ENCODE data around the gene GRAMD1B. TPM values are rescaled to one million over a fixed set of nuclear protein-coding genes. Genes with fewer than 3 reads are reported as not detected.

The GRAMD1B gene
- total and polyA plus RNA-seq, 2 donors (not counting 1 experiment from before 2014, with no cell fraction given): 0.58 to 11.6 TPM

- Histone ChIP-seq H3K4me1 (ENCODE audit: control insufficient read depth in 2 of 2, insufficient read depth in 2 of 2, low read length in 2 of 2) (no peaks in the 10 kb centered on the region), H3K27me3 (replicated peaks in 1 of 4; ENCODE audit: control extremely low read depth in 1 of 4, control insufficient read depth in 3 of 4, insufficient read depth in 4 of 4, low read length in 3 of 4) (no peaks in the 10 kb centered on the region), H4K20me1 (ENCODE audit: control insufficient read depth, insufficient read depth, low read length, poor library complexity, severe bottlenecking) (no peaks in the 10 kb centered on the region), H3K9ac (ENCODE audit: low read length) (no peak overlapping the region), H3K36me3 (replicated peaks in 1 of 2; ENCODE audit: control extremely low read depth in 1 of 2, control insufficient read depth in 1 of 2, extremely low read depth in 1 of 2, insufficient read depth in 2 of 2, low read length in 1 of 2) (no peaks in the 10 kb centered on the region), H3K4me2 (replicated peaks; ENCODE audit: low read depth, low read length, poor library complexity, severe bottlenecking) (no peak overlapping the region), H2AFZ (ENCODE audit: insufficient read depth, low read depth, low read length, poor library complexity, severe bottlenecking) (no peak overlapping the region), H3K9me3 (ENCODE audit: control extremely low read depth in 1 of 3, control insufficient read depth in 2 of 3, insufficient read depth in 1 of 3, low read length in 2 of 3) (no peaks in the 10 kb centered on the region), H3K27ac (ENCODE audit: low read length in 2 of 2) (no peak overlapping the region), H3K4me3 (ENCODE audit: control extremely low read depth in 1 of 5, extremely low read depth in 1 of 5, insufficient read depth in 1 of 5, low read depth in 2 of 5, low read length in 4 of 5) (no peak overlapping the region), H3K79me2 (ENCODE audit: control insufficient read depth, insufficient read depth, low read length) (no peaks in the 10 kb centered on the region)
- TF ChIP-seq, protein P1, sequence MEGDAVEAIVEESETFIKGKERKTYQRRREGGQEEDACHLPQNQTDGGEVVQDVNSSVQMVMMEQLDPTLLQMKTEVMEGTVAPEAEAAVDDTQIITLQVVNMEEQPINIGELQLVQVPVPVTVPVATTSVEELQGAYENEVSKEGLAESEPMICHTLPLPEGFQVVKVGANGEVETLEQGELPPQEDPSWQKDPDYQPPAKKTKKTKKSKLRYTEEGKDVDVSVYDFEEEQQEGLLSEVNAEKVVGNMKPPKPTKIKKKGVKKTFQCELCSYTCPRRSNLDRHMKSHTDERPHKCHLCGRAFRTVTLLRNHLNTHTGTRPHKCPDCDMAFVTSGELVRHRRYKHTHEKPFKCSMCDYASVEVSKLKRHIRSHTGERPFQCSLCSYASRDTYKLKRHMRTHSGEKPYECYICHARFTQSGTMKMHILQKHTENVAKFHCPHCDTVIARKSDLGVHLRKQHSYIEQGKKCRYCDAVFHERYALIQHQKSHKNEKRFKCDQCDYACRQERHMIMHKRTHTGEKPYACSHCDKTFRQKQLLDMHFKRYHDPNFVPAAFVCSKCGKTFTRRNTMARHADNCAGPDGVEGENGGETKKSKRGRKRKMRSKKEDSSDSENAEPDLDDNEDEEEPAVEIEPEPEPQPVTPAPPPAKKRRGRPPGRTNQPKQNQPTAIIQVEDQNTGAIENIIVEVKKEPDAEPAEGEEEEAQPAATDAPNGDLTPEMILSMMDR (IDR thresholded peaks at IDR 0.05): no peak
- no peak for TF ChIP-seq EZH2 (IDR thresholded peaks at IDR 0.05; ENCODE audit: borderline replicate concordance, insufficient read depth, low read depth, low read length, poor library complexity, severe bottlenecking)
- WGBS (ENCODE audit: insufficient coverage): 49% methylated on average over 2 of the region's 4 CpGs
- no peak for ATAC-seq (ENCODE audit: low read depth)
- Mint-ChIP-seq H3K9me3 (ENCODE audit: insufficient read depth) (no peaks in the 10 kb centered on the region), H3K4me1 (peaks cover 5% of the 10 kb centered on the region), H3K4me3 (no peak overlapping the region), H3K27me3 (no peaks in the 10 kb centered on the region), H3K27ac (no peak overlapping the region)
- ChIA-PET CTCF (interaction anchor here (1.0 kb wide), 1 partner anchor 15 kb away, joined by 3 read pairs; no protein-coding TSS in a partner anchor), POLR2A (no interaction called here)
- intact Hi-C loops (cut with micrococcal nuclease): no loop called here
- no peak for DNase-seq
These were observed 107.7 kb downstream of the GRAMD1B start for GRCh38 chr11:123537726-123538125.

- Histone ChIP-seq H3K27ac (ENCODE audit: low read length in 2 of 2) (no peak overlapping the region), H3K4me2 (replicated peaks; ENCODE audit: low read depth, low read length, poor library complexity, severe bottlenecking) (no peak overlapping the region), H3K27me3 (replicated peaks in 1 of 4; ENCODE audit: control extremely low read depth in 1 of 4, control insufficient read depth in 3 of 4, insufficient read depth in 4 of 4, low read length in 3 of 4) (no peaks in the 10 kb centered on the region), H3K4me1 (ENCODE audit: control insufficient read depth in 2 of 2, insufficient read depth in 2 of 2, low read length in 2 of 2) (peaks cover 0 to 19% of the 10 kb centered on the region in 2 donors), H2AFZ (ENCODE audit: insufficient read depth, low read depth, low read length, poor library complexity, severe bottlenecking) (no peak overlapping the region), H3K9me3 (ENCODE audit: control extremely low read depth in 1 of 3, control insufficient read depth in 2 of 3, insufficient read depth in 1 of 3, low read length in 2 of 3) (no peaks in the 10 kb centered on the region), H3K79me2 (ENCODE audit: control insufficient read depth, insufficient read depth, low read length) (no peaks in the 10 kb centered on the region), H3K9ac (ENCODE audit: low read length) (no peak overlapping the region), H4K20me1 (ENCODE audit: control insufficient read depth, insufficient read depth, low read length, poor library complexity, severe bottlenecking) (no peaks in the 10 kb centered on the region), H3K36me3 (replicated peaks in 1 of 2; ENCODE audit: control extremely low read depth in 1 of 2, control insufficient read depth in 1 of 2, extremely low read depth in 1 of 2, insufficient read depth in 2 of 2, low read length in 1 of 2) (no peaks in the 10 kb centered on the region), H3K4me3 (ENCODE audit: control extremely low read depth in 1 of 5, extremely low read depth in 1 of 5, insufficient read depth in 1 of 5, low read depth in 2 of 5, low read length in 4 of 5) (no peak overlapping the region)
- no peak overlapping the region for H3K4me3 Mint-ChIP-seq
- WGBS (ENCODE audit: insufficient coverage): 74% methylated on average over 3 of the region's 4 CpGs
- no peak for ATAC-seq (ENCODE audit: low read depth)
- intact Hi-C loops (cut with micrococcal nuclease): no loop called here
- no peaks in the 10 kb centered on the region for H3K27me3 Mint-ChIP-seq
- ChIA-PET POLR2A (no interaction called here), CTCF (no interaction called here)
- H3K27ac Mint-ChIP-seq: no peak overlapping the region
- DNase-seq: no peak
- TF ChIP-seq, protein P1 (IDR thresholded peaks at IDR 0.05): no peak
- peaks cover 20% of the 10 kb centered on the region for H3K4me1 Mint-ChIP-seq
- no peaks in the 10 kb centered on the region for H3K9me3 Mint-ChIP-seq (ENCODE audit: insufficient read depth)
These were observed 113.7 kb downstream of the GRAMD1B start for GRCh38 chr11:123543797-123544196.
